Activated CD4-positive, alpha-beta T cell treated with anti-CD3 and anti-CD28 coated beads, Interleukin-2, Interleukin-6, amounts not matched to agents 100 ng/mL and 50 ng/mL, durations not matched to agents 16 hours and 8 hours (primary cell): ENCODE results near the gene PAX6.

Experiments
- DNase-seq: peaks from one replicate; pipeline ENCODE4 v3.0.0-alpha.2; 2020

PAX6 gene

GRCh38 chr11:31807799-31808667 is 3.1 kb downstream of the PAX6 start:
- no peak for DNase-seq

DNA sequence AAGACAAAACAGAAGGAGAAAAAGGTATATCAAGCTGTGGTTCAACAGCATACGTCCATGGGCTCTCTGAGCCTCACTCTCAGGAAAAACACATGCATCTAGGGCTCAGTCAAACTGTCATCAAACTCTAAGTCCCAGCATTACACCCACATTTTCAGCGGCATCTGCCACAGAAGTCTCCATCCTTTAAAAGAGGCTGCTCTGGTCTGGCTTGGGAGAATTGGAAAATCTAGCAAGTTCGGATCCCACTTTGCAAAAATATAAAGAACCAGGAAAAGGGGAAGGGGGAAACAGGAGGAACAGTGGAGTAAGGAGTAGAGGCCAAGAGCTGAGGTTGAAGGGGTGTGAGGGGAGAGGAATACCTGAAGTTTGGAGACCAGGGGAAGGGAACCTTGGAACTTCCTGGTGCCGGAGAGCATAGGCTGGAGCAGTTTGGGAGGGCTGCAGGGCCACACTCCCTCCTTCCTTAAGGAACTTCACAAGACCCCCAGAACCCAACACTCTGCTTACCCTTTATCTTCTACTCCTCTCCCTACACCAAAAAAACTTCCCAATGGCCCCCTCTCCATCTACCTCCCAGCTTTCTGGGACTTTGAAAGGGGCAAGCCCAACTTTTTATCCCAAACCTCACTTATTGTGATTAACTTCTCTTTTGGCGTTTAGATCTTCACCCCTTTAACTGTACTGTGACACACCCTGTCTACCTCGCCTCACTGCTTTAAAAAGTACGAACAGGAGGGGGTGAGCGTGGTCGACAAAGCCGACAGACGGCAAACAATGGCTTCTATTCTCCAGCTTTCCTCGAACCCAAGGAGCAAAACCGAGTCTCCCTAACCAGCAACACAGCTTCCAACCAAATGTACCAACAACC is 4.0 kb downstream of the PAX6 start:
- no peak for DNase-seq

DNA sequence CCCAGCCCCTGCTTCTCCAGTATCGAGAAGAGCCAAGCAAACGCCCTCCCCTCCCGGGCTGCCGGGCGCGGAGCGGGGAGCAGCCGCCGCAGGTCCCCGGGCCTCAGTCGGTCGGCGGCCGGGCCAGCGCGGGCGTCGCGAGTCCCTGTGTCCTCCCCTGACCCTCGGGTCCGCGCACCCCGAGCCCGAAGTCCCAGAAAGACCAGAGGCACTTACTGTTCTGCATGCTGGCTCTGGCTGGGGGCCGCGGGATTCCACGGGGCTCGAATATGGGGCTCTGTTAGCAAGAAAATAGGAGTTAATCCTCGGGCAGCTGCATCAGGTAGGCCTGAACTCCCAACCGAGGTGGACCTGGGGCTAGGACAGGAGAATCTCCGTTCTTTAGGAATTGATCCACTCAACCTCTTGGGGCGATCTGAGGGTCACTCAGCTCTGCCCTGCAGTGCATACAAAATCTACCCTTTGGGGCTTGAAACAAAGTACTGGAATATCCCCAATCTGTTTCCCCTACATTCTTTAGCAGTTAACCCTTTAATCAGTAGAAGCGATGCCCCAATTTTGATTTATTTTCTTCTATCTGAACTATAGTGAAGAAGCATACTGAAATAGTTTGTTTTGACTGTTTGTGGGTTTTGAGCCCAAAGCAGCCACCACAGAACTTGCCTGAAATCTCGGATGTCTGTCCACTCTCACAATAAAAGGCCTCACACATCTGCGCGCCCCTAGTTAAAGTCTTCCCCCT is 4.8 kb downstream of the PAX6 start:
- no peak for DNase-seq

DNA sequence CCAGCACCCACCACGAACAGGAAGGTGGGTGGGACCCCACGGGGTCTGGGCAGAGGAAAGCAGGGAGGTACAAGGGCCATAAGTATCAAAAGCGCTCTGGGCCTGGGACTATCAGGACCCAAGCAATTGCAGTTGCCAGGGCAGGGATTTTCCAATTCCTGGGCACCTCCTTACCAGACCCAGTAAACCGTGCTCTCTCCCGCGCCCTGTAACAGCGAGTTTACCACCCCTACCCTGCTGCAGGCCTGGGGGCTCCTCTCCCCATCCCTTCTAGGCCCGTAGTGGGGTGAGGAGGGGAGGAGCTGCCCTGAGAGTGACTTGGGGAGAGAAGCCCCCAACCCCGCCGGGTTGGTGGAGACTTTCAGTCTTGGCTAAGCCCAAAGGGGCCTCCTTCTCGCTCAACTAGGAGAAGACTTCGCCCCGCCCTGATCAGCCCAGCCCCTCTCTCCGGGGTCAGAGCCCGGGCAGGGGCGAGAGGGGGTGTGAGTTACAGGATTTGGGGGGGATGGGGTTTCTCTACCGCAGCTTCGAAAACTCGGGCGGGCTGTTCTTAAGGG is 5.4 kb downstream of the PAX6 start:
- no peak for DNase-seq

GRCh38 chr11:31805037-31805628 is 6.0 kb downstream of the PAX6 start:
- DNase-seq, result no peak

GRCh38 chr11:31804312-31805036 is 6.6 kb downstream of the PAX6 start:
- DNase-seq, result no peak

- DNase-seq, result no peak
Measured at GRCh38 chr11:31803813-31804311, 7.3 kb downstream of the PAX6 start.

- DNase-seq, result no peak
Measured at GRCh38 chr11:31802990-31803812, 7.9 kb downstream of the PAX6 start.

DNA sequence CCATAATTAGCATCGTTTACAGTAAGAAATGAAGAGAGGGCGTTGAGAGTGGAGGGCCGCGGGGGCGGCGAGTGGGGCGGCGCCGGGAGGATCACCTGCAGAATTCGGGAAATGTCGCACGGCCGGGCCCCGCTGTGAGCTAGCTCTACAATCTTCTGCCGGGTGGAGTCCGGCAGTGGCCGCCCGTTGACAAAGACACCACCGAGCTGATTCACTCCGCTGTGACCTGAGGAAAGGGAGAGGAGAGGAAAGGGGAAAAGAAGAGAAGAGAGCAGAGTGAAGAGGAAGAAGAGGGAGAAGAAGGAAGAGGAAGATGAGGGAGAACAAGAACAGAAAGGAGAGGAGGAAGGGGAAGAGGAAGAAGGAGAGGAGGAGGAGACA is 8.5 kb downstream of the PAX6 start:
- no peak for DNase-seq

GRCh38 chr11:31802000-31802551 is 9.0 kb downstream of the PAX6 start:
- DNase-seq, result no peak

DNA sequence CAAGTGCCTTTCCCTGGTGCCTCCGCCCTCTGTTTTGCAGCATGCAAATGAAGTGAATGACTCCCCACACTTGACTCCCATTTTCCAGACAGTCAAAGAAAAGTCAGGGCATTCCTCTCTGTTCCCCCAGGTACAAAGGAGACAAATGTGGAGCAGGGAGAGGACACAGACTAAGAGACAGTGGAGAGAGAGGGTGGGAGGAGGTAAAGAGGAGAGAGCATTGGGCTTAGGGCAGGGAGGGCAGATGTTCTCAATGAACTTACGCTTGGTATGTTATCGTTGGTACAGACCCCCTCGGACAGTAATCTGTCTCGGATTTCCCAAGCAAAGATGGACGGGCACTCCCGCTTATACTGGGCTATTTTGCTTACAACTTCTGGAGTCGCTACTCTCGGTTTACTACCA is 9.8 kb downstream of the PAX6 start:
- DNase-seq, result no peak

GRCh38 chr11:31800398-31801265 is 10.5 kb downstream of the PAX6 start:
- DNase-seq, result no peak

DNA sequence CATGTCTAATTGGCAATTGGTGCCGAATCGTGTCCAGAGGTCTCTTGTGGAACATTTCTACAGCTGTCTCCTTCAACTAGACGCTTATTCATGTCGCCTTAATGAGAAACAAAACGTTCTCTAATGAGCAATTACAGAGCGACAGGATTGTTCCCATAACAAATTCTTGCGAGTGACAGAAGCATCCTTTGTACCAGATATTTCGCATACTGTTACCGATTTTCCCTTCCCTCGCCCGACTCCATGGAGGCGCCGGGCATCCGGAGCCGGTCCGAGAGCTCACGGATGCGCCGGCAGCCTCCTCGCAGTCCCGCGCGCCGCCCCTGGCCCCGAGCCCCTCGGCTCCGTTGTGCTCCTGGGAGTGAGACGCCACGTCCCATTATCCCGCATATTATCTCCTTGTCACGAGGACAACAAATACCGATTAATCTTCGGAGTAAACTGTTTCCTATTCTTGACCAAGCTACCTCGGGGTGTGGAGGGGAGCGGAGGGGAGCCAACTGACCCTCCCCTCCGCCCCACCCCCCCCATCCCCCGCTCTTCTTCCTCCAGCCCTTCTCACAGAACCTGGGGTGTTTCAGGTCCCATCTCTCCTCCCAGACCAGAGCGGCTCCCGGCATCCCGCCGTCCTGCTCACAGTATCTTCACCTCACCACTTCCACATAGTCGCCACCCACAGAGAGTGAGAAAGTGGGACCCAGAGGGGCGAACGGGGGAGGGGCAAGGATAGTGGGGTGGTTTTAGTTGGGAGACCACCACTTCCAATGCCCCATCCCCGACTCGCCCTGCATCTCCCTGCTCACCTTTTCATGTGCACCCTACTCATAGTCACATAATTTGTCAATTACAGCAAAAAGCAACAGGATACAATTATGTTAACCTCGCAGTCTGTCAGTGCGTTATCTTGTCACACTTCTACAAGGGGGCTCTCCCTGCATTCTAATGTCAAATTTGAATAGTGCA is 11.4 kb downstream of the PAX6 start:
- no peak for DNase-seq

DNA sequence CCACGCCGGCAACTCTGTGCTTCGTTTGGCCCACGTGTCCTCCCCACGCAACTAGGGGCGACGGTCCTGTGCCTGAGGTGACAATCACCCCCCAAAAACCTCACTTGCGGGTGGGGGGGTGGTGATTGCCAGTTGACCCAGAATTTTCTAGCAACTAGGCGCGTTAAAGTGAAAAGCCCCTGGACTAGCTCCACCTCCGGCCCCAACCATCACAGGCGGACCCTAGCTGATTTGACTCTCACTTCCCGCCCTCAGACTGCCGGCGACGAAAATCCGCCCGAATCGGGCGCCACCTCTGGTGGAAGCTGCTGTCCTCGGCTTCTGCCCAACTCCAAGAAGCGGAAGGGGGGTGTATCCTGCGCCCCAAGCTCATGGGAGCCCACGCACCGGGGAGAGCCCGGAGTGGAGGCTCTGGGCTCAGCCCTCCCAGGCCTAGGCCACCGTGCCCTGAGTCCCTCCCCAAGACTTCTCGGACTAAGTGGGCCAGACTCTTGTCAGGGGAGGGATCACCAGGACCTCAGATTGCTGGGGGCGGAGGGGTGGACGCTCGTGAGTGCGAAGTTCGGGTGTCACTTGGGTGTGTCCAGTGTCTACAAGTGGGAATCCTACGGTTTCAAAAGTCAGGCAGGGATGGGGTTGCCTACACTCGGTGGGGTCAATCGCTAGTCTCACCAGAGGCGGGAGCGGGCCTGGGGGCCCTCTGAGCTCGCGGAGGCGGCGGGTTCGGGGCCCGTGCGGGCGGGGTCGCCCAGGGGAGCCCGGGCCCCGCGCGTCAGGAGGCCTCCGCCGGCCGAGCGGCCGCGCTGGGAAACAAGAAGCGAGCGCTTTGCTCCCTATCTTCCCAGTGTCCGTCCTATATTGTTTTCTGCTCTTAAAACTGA is 12.3 kb downstream of the PAX6 start:
- no peak for DNase-seq

- no peak for DNase-seq
Measured at GRCh38 chr11:31798057-31798553, 13.0 kb downstream of the PAX6 start.

DNA sequence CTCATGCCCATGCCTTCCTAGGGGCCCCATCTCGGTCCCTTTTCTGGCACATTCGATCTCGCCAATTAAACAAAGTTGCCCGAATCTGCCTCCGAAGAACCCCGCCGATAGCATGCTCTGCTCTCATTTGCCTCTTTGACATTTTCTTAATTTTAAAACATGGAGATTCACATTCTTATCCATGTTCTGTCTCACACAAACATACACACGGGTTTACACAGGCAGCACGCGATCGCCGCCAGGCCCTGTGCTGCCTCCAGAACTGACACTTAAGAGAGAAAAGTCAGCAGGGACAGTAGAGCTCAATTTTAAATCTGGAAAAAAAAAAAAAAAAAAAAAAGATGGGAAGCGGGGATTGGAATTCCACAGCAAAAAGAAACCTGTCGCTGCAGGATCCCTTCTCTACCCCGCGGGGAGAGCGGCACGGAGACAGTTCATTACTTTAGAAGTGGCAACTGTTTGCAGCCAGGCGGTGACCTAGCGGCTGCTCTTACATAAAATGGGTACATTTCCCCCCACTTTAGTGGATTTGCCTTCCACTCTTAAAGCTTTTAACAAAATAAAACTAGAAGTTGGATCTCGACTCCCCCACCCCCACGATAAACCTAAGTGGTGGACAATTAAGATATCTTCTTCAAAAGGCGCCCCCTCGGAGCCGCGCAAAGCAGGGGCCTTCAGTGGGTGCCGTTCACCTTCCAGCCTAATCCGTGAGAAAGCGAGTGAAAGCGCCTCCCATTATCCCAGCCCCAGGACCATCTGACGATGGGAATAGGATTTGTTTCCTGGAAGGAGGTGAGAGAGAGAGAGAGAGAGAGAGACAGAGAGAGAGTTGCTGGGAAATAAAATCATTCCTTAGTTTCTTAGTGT is 13.7 kb downstream of the PAX6 start:
- no peak for DNase-seq
